H9 (cell line): Measurements from ENCODE around the gene RHBDD1. TPM values are rescaled to one million over a fixed set of nuclear protein-coding genes. Genes with fewer than 3 reads are reported as not detected.

ENCODE experiments used
- DNase-seq: peaks from one replicate; pipeline ENCODE4 v3.0.0-alpha.2; 2017
- H2AFZ ChIP-seq: one replicate; pipeline ENCODE4 v1.6.1; 2013; ENCODE audit warnings: mild to moderate bottlenecking, low read length, control low read depth, moderate library complexity
- H2AK5ac ChIP-seq: 2 replicates; pipeline ENCODE4 v1.6.1; 2013; ENCODE audit warnings: low read length, control low read depth, mixed read lengths; ENCODE audit not compliant: insufficient read length
- H2BK120ac ChIP-seq: one replicate; pipeline ENCODE4 v1.6.1; 2013; ENCODE audit warnings: low read depth, mild to moderate bottlenecking, low read length, control low read depth, inconsistent platforms; ENCODE audit not compliant: poor library complexity, severe bottlenecking
- H2BK12ac ChIP-seq: 2 replicates; pipeline ENCODE4 v1.6.1; 2013; ENCODE audit warnings: low read length, control low read depth, mixed read lengths, low read depth; ENCODE audit not compliant: insufficient read length
- H2BK15ac ChIP-seq: 2 replicates; pipeline ENCODE4 v1.6.1; 2013; ENCODE audit warnings: low read depth, low read length, control low read depth
- H2BK20ac ChIP-seq: one replicate; pipeline ENCODE4 v1.6.1; 2013; ENCODE audit warnings: low read depth, mild to moderate bottlenecking, low read length, control low read depth, inconsistent platforms; ENCODE audit not compliant: poor library complexity, severe bottlenecking
- H2BK5ac ChIP-seq: 2 replicates; pipeline ENCODE4 v1.6.1; 2013; ENCODE audit warnings: low read length, control low read depth, mixed read lengths; ENCODE audit not compliant: insufficient read length
- H3K14ac ChIP-seq: 2 replicates; pipeline ENCODE4 v1.6.1; 2013; ENCODE audit warnings: low read length, control low read depth; ENCODE audit not compliant: insufficient read depth
- H3K18ac ChIP-seq: 2 replicates; pipeline ENCODE4 v1.6.1; 2013; ENCODE audit warnings: low read depth, mild to moderate bottlenecking, mixed read lengths, low read length, control low read depth; ENCODE audit not compliant: insufficient read length
- H3K23ac ChIP-seq: 2 replicates; pipeline ENCODE4 v1.6.1; 2013; ENCODE audit warnings: low read length, control low read depth, mixed read lengths, low read depth; ENCODE audit not compliant: insufficient read length
- H3K23me2 ChIP-seq: 2 replicates; pipeline ENCODE4 v1.6.1; 2013; ENCODE audit warnings: low read depth, mild to moderate bottlenecking, mixed read lengths, low read length, control low read depth; ENCODE audit not compliant: insufficient read length, poor library complexity, severe bottlenecking
- H3K27ac ChIP-seq: 2 replicates; pipeline ENCODE4 v1.5.1; 2013; ENCODE audit warnings: low read length, control low read depth, mixed read lengths, low read depth; ENCODE audit not compliant: insufficient read length
- H3K27me3 ChIP-seq: 2 replicates; pipeline ENCODE4 v1.6.1; 2013; ENCODE audit warnings: low read length, control low read depth, inconsistent platforms; ENCODE audit not compliant: insufficient read depth
- H3K4ac ChIP-seq: 2 replicates; pipeline ENCODE4 v1.6.1; 2013; ENCODE audit warnings: low read depth, mild to moderate bottlenecking, control low read depth, inconsistent platforms, low read length, moderate library complexity
- H3K4me1 ChIP-seq: 2 replicates; pipeline ENCODE4 v1.6.1; 2013; ENCODE audit warnings: low read length, control low read depth, inconsistent platforms; ENCODE audit not compliant: insufficient read depth
- H3K4me2 ChIP-seq: 2 replicates; pipeline ENCODE4 v1.6.1; 2013; ENCODE audit warnings: low read length, control low read depth, mixed read lengths; ENCODE audit not compliant: insufficient read length, insufficient read depth
- H3K56ac ChIP-seq: 2 replicates; pipeline ENCODE4 v1.6.1; 2013; ENCODE audit warnings: low read depth, mild to moderate bottlenecking, mixed read lengths, low read length, control low read depth; ENCODE audit not compliant: insufficient read length
- H3K79me1 ChIP-seq: 2 replicates; pipeline ENCODE4 v1.6.1; 2013; ENCODE audit warnings: low read depth, mild to moderate bottlenecking, moderate library complexity, low read length, control low read depth, inconsistent platforms; ENCODE audit not compliant: insufficient read depth, poor library complexity, severe bottlenecking
- H3K79me2 ChIP-seq: 2 replicates; pipeline ENCODE4 v1.6.1; 2013; ENCODE audit warnings: low read length, control low read depth, inconsistent platforms; ENCODE audit not compliant: insufficient read depth
- H3K9ac ChIP-seq: 2 replicates; pipeline ENCODE4 v1.6.1; 2013; ENCODE audit warnings: low read length, control low read depth, mixed read lengths; ENCODE audit not compliant: insufficient read length; ENCODE audit errors: extremely low read depth
- H3K9me3 ChIP-seq: one replicate; pipeline ENCODE4 v1.6.1; 2013; ENCODE audit warnings: low read depth, low read length, inconsistent platforms; ENCODE audit not compliant: control insufficient read depth
- H3T11ph ChIP-seq: one replicate; pipeline ENCODE4 v1.6.1; 2013; ENCODE audit warnings: mild to moderate bottlenecking, low read length, control low read depth, inconsistent platforms
- H4K20me1 ChIP-seq: one replicate; pipeline ENCODE4 v1.6.1; 2013; ENCODE audit not compliant: control insufficient read depth, insufficient read length, insufficient read depth
- H4K5ac ChIP-seq: 2 replicates; pipeline ENCODE4 v1.6.1; 2013; ENCODE audit warnings: low read depth, mild to moderate bottlenecking, mixed read lengths, low read length, control low read depth; ENCODE audit not compliant: insufficient read length
- H4K8ac ChIP-seq: replicated peaks from 2 replicates; pipeline ENCODE4 v1.6.1; 2013; ENCODE audit warnings: low read length, control low read depth, mixed read lengths, low read depth; ENCODE audit not compliant: insufficient read length
- H4K91ac ChIP-seq: 2 replicates; pipeline ENCODE4 v1.6.1; 2013; ENCODE audit warnings: low read depth, mild to moderate bottlenecking, moderate library complexity, mixed read lengths, low read length, control low read depth; ENCODE audit not compliant: insufficient read length
- H3K27ac Mint-ChIP-seq, 3 experiments: 2 replicates in 2 of 3; 3 replicates in 1 of 3; pipeline ENCODE4 v1.8.0; 2020 to 2021; ENCODE audit warnings: mixed read lengths in 3 of 3, mild to moderate bottlenecking in 1 of 3, moderate library complexity in 1 of 3
- H3K27me3 Mint-ChIP-seq: 2 replicates; pipeline ENCODE4 v1.8.0; 2021; ENCODE audit warnings: low read depth, mild to moderate bottlenecking, moderate library complexity, mixed read lengths
- H3K36me3 Mint-ChIP-seq, 3 experiments: 2 replicates in 2 of 3; 3 replicates in 1 of 3; pipeline ENCODE4 v1.8.0; 2020 to 2021; ENCODE audit warnings: low read depth in 3 of 3, mixed read lengths in 3 of 3; ENCODE audit not compliant: insufficient read depth in 1 of 3
- H3K4me1 Mint-ChIP-seq, 2 experiments: 2 replicates each; pipeline ENCODE4 v1.8.0; 2020; ENCODE audit warnings: mixed read lengths in 2 of 2
- H3K4me3 Mint-ChIP-seq, 2 experiments: 2 replicates in 1 of 2; 3 replicates in 1 of 2; pipeline ENCODE4 v1.8.0; 2020 to 2021; ENCODE audit warnings: mild to moderate bottlenecking in 2 of 2, mixed read lengths in 2 of 2, moderate library complexity in 1 of 2
- H3K9me3 Mint-ChIP-seq, 2 experiments: 2 replicates in 1 of 2; 3 replicates in 1 of 2; pipeline ENCODE4 v1.8.0; 2020; ENCODE audit warnings: mild to moderate bottlenecking in 2 of 2, mixed read lengths in 2 of 2, moderate library complexity in 1 of 2
- CTCF ChIP-seq: fragments of 200-600 bp; sonication (generic); conservative IDR thresholded peaks from 3 replicates; pipeline ENCODE4 v1.8.0; 2021; ENCODE audit warnings: antibody characterized with exemption, mild to moderate bottlenecking
- WGBS: extraction: QIAGEN DNeasy Blood & Tissue Kit; methylation state at CpG from one replicate; pipeline ENCODE4 v1.1.7; 2013; ENCODE audit warnings: missing lambda C conversion rate, low lambda C conversion rate, mixed read lengths; ENCODE audit not compliant: insufficient read length; ENCODE audit errors: extremely low coverage; 5-methylcytosine and 5-hydroxymethylcytosine counted together
- total RNA-seq: library from RNA; stranded (reverse); gene quantifications from 2 replicates; pipeline ENCODE4 v1.2.1, GENCODE V29; 2021

The RHBDD1 gene
- total RNA-seq, 1 experiment from 2014 or later: 24.9 TPM

GRCh38 chr2:226887940-226888339, 52.1 kb downstream of the RHBDD1 start:
- H2BK120ac ChIP-seq: no peak overlapping the region
- no peak overlapping the region for H3K23ac ChIP-seq
- no peak overlapping the region for H3K56ac ChIP-seq
- no peak overlapping the region for H3K4me2 ChIP-seq
- no peak overlapping the region for H3K9ac ChIP-seq
- H3K9me3 ChIP-seq: no peaks in the 10 kb centered on the region
- Mint-ChIP-seq H3K36me3 (no peaks in the 10 kb centered on the region), H3K27me3 (no peaks in the 10 kb centered on the region), H3K4me1 (no peaks in the 10 kb centered on the region), H3K9me3 (no peaks in the 10 kb centered on the region), H3K4me3 (no peak overlapping the region), H3K27ac (no peak overlapping the region)
- no peak overlapping the region for H3K27ac ChIP-seq
- no peak overlapping the region for H3K14ac ChIP-seq
- H3T11ph ChIP-seq: no peak overlapping the region
- WGBS: no CpG with 5 or more reads among the region's 6 CpGs
- no peaks in the 10 kb centered on the region for H3K4me1 ChIP-seq
- no peaks in the 10 kb centered on the region for H4K20me1 ChIP-seq
- H2BK12ac ChIP-seq: no peak overlapping the region
- H4K91ac ChIP-seq: no peak overlapping the region
- DNase-seq: no peak
- no peaks in the 10 kb centered on the region for H3K27me3 ChIP-seq
- H2AFZ ChIP-seq: no peak overlapping the region
- no peak overlapping the region for H2BK15ac ChIP-seq
- H3K23me2 ChIP-seq: no peaks in the 10 kb centered on the region
- no peak overlapping the region for H3K4ac ChIP-seq
- H2BK5ac ChIP-seq: no peak overlapping the region
- H4K8ac ChIP-seq: no peak overlapping the region
- H2AK5ac ChIP-seq: no peak overlapping the region
- H4K5ac ChIP-seq: no peak overlapping the region
- no peak for TF ChIP-seq CTCF
- no peaks in the 10 kb centered on the region for H3K79me2 ChIP-seq
- H2BK20ac ChIP-seq: no peak overlapping the region
- H3K18ac ChIP-seq: no peak overlapping the region
- no peaks in the 10 kb centered on the region for H3K79me1 ChIP-seq
